Astrocyte (in vitro differentiated cells and primary cell): Measurements from ENCODE around the gene RRH. TPM values are rescaled to one million over a fixed set of nuclear protein-coding genes. Genes with fewer than 3 reads are reported as not detected.

ENCODE experiments used
- DNase-seq: peaks from one replicate; pipeline ENCODE4 v3.0.0-alpha.2; 2010; ENCODE audit warnings: low read depth
- FAIRE-seq: peaks from 2 replicates; lab custom pipeline; 2011; peaks lifted over from hg19 to GRCh38; lab: Jason Lieb, UNC
- H2AFZ ChIP-seq: 2 replicates; pipeline ENCODE4 v1.6.0; 2012; ENCODE audit warnings: low read depth, low read length, inconsistent platforms
- H3K27ac ChIP-seq: 2 replicates; pipeline ENCODE4 v1.5.1; 2011; ENCODE audit warnings: low read depth, low read length, inconsistent platforms
- H3K27me3 ChIP-seq: 2 replicates; pipeline ENCODE4 v1.6.0; 2011; ENCODE audit warnings: low read length, inconsistent platforms; ENCODE audit not compliant: insufficient read depth
- H3K36me3 ChIP-seq: 2 replicates; pipeline ENCODE4 v1.5.1; 2011; ENCODE audit warnings: low read length, inconsistent platforms; ENCODE audit not compliant: insufficient read depth
- H3K4me1 ChIP-seq: 2 replicates; pipeline ENCODE4 v1.5.1; 2011; ENCODE audit warnings: low read length, inconsistent platforms; ENCODE audit not compliant: insufficient read depth
- H3K4me2 ChIP-seq: 2 replicates; pipeline ENCODE4 v1.6.0; 2012; ENCODE audit warnings: low read length, inconsistent platforms
- H3K4me3 ChIP-seq: 2 replicates; pipeline ENCODE4 v1.5.1; 2011; ENCODE audit warnings: low read depth, mild to moderate bottlenecking, low read length, inconsistent platforms; ENCODE audit not compliant: insufficient read depth
- H3K79me2 ChIP-seq: 2 replicates; pipeline ENCODE4 v1.6.0; 2012; ENCODE audit warnings: mild to moderate bottlenecking, low read length, inconsistent platforms; ENCODE audit not compliant: insufficient read depth
- H3K9ac ChIP-seq: 2 replicates; pipeline ENCODE4 v1.6.0; 2012; ENCODE audit warnings: mild to moderate bottlenecking, low read length, inconsistent platforms
- H3K9me3 ChIP-seq: 2 replicates; pipeline ENCODE4 v1.5.1; 2012; ENCODE audit warnings: low read depth, mild to moderate bottlenecking, low read length, inconsistent platforms; ENCODE audit not compliant: insufficient read depth
- H4K20me1 ChIP-seq: 2 replicates; pipeline ENCODE4 v1.6.0; 2012; ENCODE audit warnings: low read length, inconsistent platforms; ENCODE audit not compliant: insufficient read depth
- H3K27ac Mint-ChIP-seq: one replicate; pipeline ENCODE4 v1.8.0; 2021; ENCODE audit warnings: mild to moderate bottlenecking, mixed read lengths; ENCODE audit not compliant: unreplicated experiment
- H3K27me3 Mint-ChIP-seq: one replicate; pipeline ENCODE4 v1.8.0; 2021; ENCODE audit warnings: low read depth, mixed read lengths; ENCODE audit not compliant: unreplicated experiment
- H3K36me3 Mint-ChIP-seq: one replicate; pipeline ENCODE4 v1.8.0; 2021; ENCODE audit warnings: low read depth, mixed read lengths; ENCODE audit not compliant: unreplicated experiment
- H3K4me1 Mint-ChIP-seq: one replicate; pipeline ENCODE4 v1.8.0; 2021; ENCODE audit warnings: low read depth, mixed read lengths; ENCODE audit not compliant: unreplicated experiment
- H3K4me3 Mint-ChIP-seq: one replicate; pipeline ENCODE4 v1.8.0; 2021; ENCODE audit warnings: mild to moderate bottlenecking, moderate library complexity, mixed read lengths; ENCODE audit not compliant: unreplicated experiment
- H3K9me3 Mint-ChIP-seq: one replicate; pipeline ENCODE4 v1.8.0; 2021; ENCODE audit warnings: mild to moderate bottlenecking, mixed read lengths; ENCODE audit not compliant: unreplicated experiment
- CTCF ChIP-seq: IDR thresholded peaks from 2 replicates; pipeline ENCODE4 v1.5.1; 2011; ENCODE audit warnings: low read depth, mild to moderate bottlenecking, inconsistent platforms, low read length, moderate library complexity; ENCODE audit not compliant: insufficient read depth
- EZH2 ChIP-seq: IDR thresholded peaks from 2 replicates; pipeline ENCODE4 v1.6.1; 2012; ENCODE audit warnings: mild to moderate bottlenecking, low read length, inconsistent platforms; ENCODE audit not compliant: insufficient read depth
- total RNA-seq: library from RNA; stranded (reverse); gene quantifications from 2 replicates; pipeline ENCODE4 v1.2.1, GENCODE V29; 2021

RRH gene
- total RNA-seq, 1 donor from 2014 or later, result 0.25 TPM

- H3K36me3 Mint-ChIP-seq, result no peaks in the 10 kb centered on the region
- TF ChIP-seq CTCF, result no peak
- Histone ChIP-seq H3K9ac (no peak overlapping the region), H3K4me3 (no peak overlapping the region), H3K4me1 (no peaks in the 10 kb centered on the region), H3K9me3 (no peaks in the 10 kb centered on the region), H3K4me2 (no peak overlapping the region), H2AFZ (no peak overlapping the region), H3K27ac (no peak overlapping the region), H3K27me3 (no peaks in the 10 kb centered on the region), H3K36me3 (no peaks in the 10 kb centered on the region), H4K20me1 (no peaks in the 10 kb centered on the region), H3K79me2 (no peaks in the 10 kb centered on the region)
- no peaks in the 10 kb centered on the region for H3K4me1 Mint-ChIP-seq
- H3K27me3 Mint-ChIP-seq, result no peaks in the 10 kb centered on the region
- H3K9me3 Mint-ChIP-seq, result no peaks in the 10 kb centered on the region
- no peak overlapping the region for H3K4me3 Mint-ChIP-seq
- FAIRE-seq (no peak), DNase-seq (no peak)
- H3K27ac Mint-ChIP-seq, result no peak overlapping the region
Observed at GRCh38 chr4:109836985-109837384, 9.2 kb downstream of the RRH start.

- Mint-ChIP-seq H3K27me3 (no peaks in the 10 kb centered on the region), H3K4me3 (no peak overlapping the region), H3K27ac (no peak overlapping the region), H3K9me3 (no peaks in the 10 kb centered on the region), H3K36me3 (no peaks in the 10 kb centered on the region), H3K4me1 (no peaks in the 10 kb centered on the region)
- DNase-seq, result no peak
- Histone ChIP-seq H3K27ac (no peak overlapping the region), H3K36me3 (no peaks in the 10 kb centered on the region), H3K27me3 (no peaks in the 10 kb centered on the region), H3K4me2 (no peak overlapping the region), H4K20me1 (no peaks in the 10 kb centered on the region), H3K79me2 (no peaks in the 10 kb centered on the region), H3K9ac (no peak overlapping the region), H2AFZ (no peak overlapping the region), H3K9me3 (no peaks in the 10 kb centered on the region), H3K4me1 (no peaks in the 10 kb centered on the region), H3K4me3 (no peak overlapping the region)
- TF ChIP-seq CTCF (no peak), EZH2 (no peak)
- FAIRE-seq, result no peak
Observed at GRCh38 chr4:109846395-109847098, 18.8 kb downstream of the RRH start.

GRCh38 chr4:109847896-109848442 lies 20.2 kb downstream of the RRH start, which contains the start of gene LRIT3:
LRIT3 (plus strand) TSS chr4:109848107; CDS start chr4:109848202, 95 bp downstream.
- H3K27ac Mint-ChIP-seq, result no peak within 1 kb of the TSS
- Histone ChIP-seq H3K79me2 (no peaks in the 10 kb centered on the region), H3K36me3 (no peaks in the 10 kb centered on the region), H2AFZ (no peak within 1 kb of the TSS), H3K4me3 (no peak within 1 kb of the TSS), H3K27me3 (no peaks in the 10 kb centered on the region), H3K9me3 (no peaks in the 10 kb centered on the region), H3K27ac (no peak within 1 kb of the TSS), H4K20me1 (no peaks in the 10 kb centered on the region), H3K4me2 (no peak within 1 kb of the TSS), H3K9ac (no peak within 1 kb of the TSS), H3K4me1 (no peaks in the 10 kb centered on the region)
- H3K4me1 Mint-ChIP-seq, result no peaks in the 10 kb centered on the region
- H3K4me3 Mint-ChIP-seq, result no peak within 1 kb of the TSS
- H3K9me3 Mint-ChIP-seq, result no peaks in the 10 kb centered on the region
- no peak for FAIRE-seq
- DNase-seq, result no peak
- H3K36me3 Mint-ChIP-seq, result no peaks in the 10 kb centered on the region
- no peaks in the 10 kb centered on the region for H3K27me3 Mint-ChIP-seq
- no peak for TF ChIP-seq CTCF
- no peak for TF ChIP-seq EZH2
